IMR-90 (cell line): ENCODE results near the gene FUT8. TPM values are rescaled to one million over a fixed set of nuclear protein-coding genes. Genes with fewer than 3 reads are reported as not detected.

ENCODE experiments used
- ATAC-seq: fragments of 200-7000 bp; cut with Tn5 transposase; 2 replicates; pipeline ENCODE4 v1.9.1; 2020; ENCODE audit warnings: low read depth, mild to moderate bottlenecking, moderate library complexity
- BruUV-seq: library from RNA; stranded (reverse); fragments of 400-500 nt; replicated peaks from 2 replicates; lab custom pipeline; 2021; lab: Mats Ljungman, UMichigan
- CTCF ChIA-PET: fragments of 300-600 bp; formaldehyde crosslinking; extraction: SDS; loops from one replicate; lab custom pipeline; 2021; ENCODE audit warnings: antibody characterized with exemption; lab: Yijun Ruan, JAX
- POLR2A ChIA-PET: fragments of 300-600 bp; sonication (Branson Sonifier 250); formaldehyde crosslinking; loops from one replicate; lab custom pipeline; 2022; ENCODE audit warnings: antibody characterized with exemption; ENCODE audit not compliant: unreplicated experiment; lab: Charles Lee
- DNase-seq: peaks from one replicate; pipeline ENCODE4 v3.0.0; 2013
- H2AFZ ChIP-seq: replicated peaks from 2 replicates; pipeline ENCODE3; 2013; ENCODE audit warnings: low read length, mild to moderate bottlenecking; ENCODE audit not compliant: poor library complexity
- H2AK5ac ChIP-seq: 2 replicates; pipeline ENCODE4 v1.6.1; 2013; ENCODE audit warnings: low read depth, low read length, inconsistent platforms
- H2AK9ac ChIP-seq: replicated peaks from 2 replicates; pipeline ENCODE3; 2013; ENCODE audit warnings: mild to moderate bottlenecking, low read depth, low read length, moderate library complexity; ENCODE audit not compliant: poor library complexity
- H2BK120ac ChIP-seq: 2 replicates; pipeline ENCODE4 v1.6.1; 2013; ENCODE audit warnings: low read depth, low read length, inconsistent platforms
- H2BK15ac ChIP-seq: 3 replicates; pipeline ENCODE4 v1.6.1; 2013; ENCODE audit warnings: low read depth, low read length, inconsistent platforms
- H2BK20ac ChIP-seq: 2 replicates; pipeline ENCODE4 v1.6.1; 2013; ENCODE audit warnings: low read depth, mild to moderate bottlenecking, inconsistent platforms, low read length, moderate library complexity
- H2BK5ac ChIP-seq: 2 replicates; pipeline ENCODE4 v1.6.1; 2013; ENCODE audit warnings: mild to moderate bottlenecking, low read depth, low read length, inconsistent platforms; ENCODE audit not compliant: poor library complexity, severe bottlenecking
- H3K14ac ChIP-seq: replicated peaks from 2 replicates; pipeline ENCODE4 v1.6.1; 2013; ENCODE audit warnings: low read depth, low read length, inconsistent platforms
- H3K18ac ChIP-seq: 2 replicates; pipeline ENCODE4 v1.6.1; 2013; ENCODE audit warnings: low read depth, low read length, control low read depth
- H3K23ac ChIP-seq: 2 replicates; pipeline ENCODE4 v1.6.1; 2013; ENCODE audit warnings: low read depth, low read length, inconsistent platforms
- H3K27ac ChIP-seq: 2 replicates; pipeline ENCODE4 v1.5.1; 2013; ENCODE audit warnings: mild to moderate bottlenecking, control low read depth, low read length; ENCODE audit not compliant: insufficient read depth
- H3K27me3 ChIP-seq: 2 replicates; pipeline ENCODE4 v1.6.1; 2013; ENCODE audit warnings: low read length; ENCODE audit not compliant: control insufficient read depth, insufficient read depth
- H3K36me3 ChIP-seq: 2 replicates; pipeline ENCODE4 v1.6.1; 2013; ENCODE audit warnings: low read length, mixed read lengths; ENCODE audit not compliant: control insufficient read depth, insufficient read depth
- H3K4ac ChIP-seq: 2 replicates; pipeline ENCODE4 v1.6.1; 2013; ENCODE audit warnings: low read depth, low read length, inconsistent platforms
- H3K4me1 ChIP-seq: 2 replicates; pipeline ENCODE4 v1.6.1; 2013; ENCODE audit warnings: low read length, mixed read lengths; ENCODE audit not compliant: control insufficient read depth, insufficient read depth
- H3K4me2 ChIP-seq: 2 replicates; pipeline ENCODE4 v1.6.1; 2013; ENCODE audit warnings: low read depth, mild to moderate bottlenecking, control low read depth, low read length, moderate library complexity
- H3K4me3 ChIP-seq: 2 replicates; pipeline ENCODE4 v1.5.1; 2013; ENCODE audit warnings: low read depth, mild to moderate bottlenecking, control low read depth, low read length, moderate library complexity; ENCODE audit not compliant: insufficient read depth
- H3K56ac ChIP-seq: 2 replicates; pipeline ENCODE4 v1.6.1; 2013; ENCODE audit warnings: low read length, inconsistent platforms; ENCODE audit not compliant: insufficient read depth; ENCODE audit errors: extremely low read depth
- H3K79me1 ChIP-seq, 2 experiments: 2 replicates each; pipeline ENCODE4 v1.6.1; 2013; ENCODE audit warnings: low read length in 2 of 2, inconsistent platforms in 1 of 2, low read depth in 1 of 2
- H3K9ac ChIP-seq: 2 replicates; pipeline ENCODE4 v1.6.1; 2013; ENCODE audit warnings: low read depth, low read length, control low read depth
- H3K9me1 ChIP-seq: 2 replicates; pipeline ENCODE4 v1.6.1; 2013; ENCODE audit warnings: low read length, inconsistent platforms; ENCODE audit not compliant: insufficient read depth
- H3K9me3 ChIP-seq: 2 replicates; pipeline ENCODE4 v1.6.1; 2013; ENCODE audit warnings: low read length; ENCODE audit not compliant: control insufficient read depth, insufficient read depth
- H4K20me1 ChIP-seq: 2 replicates; pipeline ENCODE4 v1.6.1; 2013; ENCODE audit warnings: low read length, inconsistent platforms; ENCODE audit not compliant: insufficient read depth
- H4K5ac ChIP-seq: 2 replicates; pipeline ENCODE4 v1.6.1; 2013; ENCODE audit warnings: mild to moderate bottlenecking, low read depth, low read length, control low read depth
- H4K8ac ChIP-seq, 2 experiments: 2 replicates each; pipeline ENCODE4 v1.6.1; 2013; ENCODE audit warnings: low read depth in 2 of 2, low read length in 2 of 2, control low read depth in 1 of 2, inconsistent platforms in 1 of 2
- H4K91ac ChIP-seq: 2 replicates; pipeline ENCODE4 v1.6.1; 2013; ENCODE audit warnings: low read depth, low read length, inconsistent platforms; ENCODE audit not compliant: insufficient read depth
- RFX5 ChIP-seq: IDR thresholded peaks from 2 replicates; pipeline ENCODE4 v1.8.0; 2012; ENCODE audit warnings: low read depth, mild to moderate bottlenecking, low read length, moderate library complexity
- SMC3 ChIP-seq: fragments of 150-350 bp; IDR thresholded peaks from 2 replicates; pipeline ENCODE4 v1.6.1; 2016; ENCODE audit warnings: low read depth, mild to moderate bottlenecking, antibody characterized with exemption, low read length, moderate library complexity
- dilution Hi-C: fragments of 300-500 bp; cut with HindIII; formaldehyde crosslinking; loops from one replicate; pipeline ENCODE4 v1.14.3; 2018; ENCODE audit warnings: low sequenced_read_pairs; ENCODE audit not compliant: unreplicated experiment
- in situ Hi-C: fragments of 300-500 bp; cut with MboI; formaldehyde crosslinking; loops from 3 replicates; pipeline ENCODE4 v1.14.3; 2019; ENCODE audit warnings: low sequenced_read_pairs, inconsistent platforms, mixed read lengths
- intact Hi-C: fragments of 100-400 bp; cut with micrococcal nuclease; formaldehyde crosslinking; loops from 2 replicates; pipeline ENCODE4 v1.10.0; 2022
- polyA plus RNA-seq, 3 experiments: library from polyadenylated mRNA; depleted of rRNA; stranded (reverse); fragments of >200 nt; gene quantifications; 2 replicates each; pipeline ENCODE4 v1.2.3, GENCODE V29; 2012; ENCODE audit warnings: low replicate concordance in 1 of 3
- total RNA-seq: library from RNA; depleted of rRNA; stranded (reverse); fragments of >200 nt; gene quantifications from 2 replicates; pipeline ENCODE4 v1.2.3, GENCODE V29; 2012

The FUT8 gene
- total and polyA plus RNA-seq, 2 of the 4 experiments (the other 2 are of a cell fraction) = 15.6 to 72.9 TPM

DNA sequence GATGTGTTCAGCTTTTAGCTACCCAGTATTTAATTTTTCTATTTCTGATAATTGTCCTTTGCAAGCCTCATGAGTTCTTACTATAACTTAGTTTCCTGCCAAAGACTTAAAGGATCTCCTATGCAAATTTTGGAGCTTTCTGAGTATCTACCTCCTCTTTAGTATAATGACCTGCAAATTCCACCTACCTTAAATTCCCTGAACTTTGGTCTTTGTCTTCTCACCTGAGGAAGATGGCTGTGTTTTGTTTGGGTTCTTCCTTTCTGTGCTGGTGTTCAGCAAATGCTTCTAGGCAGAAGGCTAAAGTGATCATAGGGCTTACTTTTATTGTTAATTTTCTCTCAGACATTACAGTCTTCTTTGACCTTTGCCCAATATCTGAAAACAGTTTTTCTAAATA, 142.8 kb downstream of the FUT8 start:
- Histone ChIP-seq H3K4ac (no peak overlapping the region), H4K8ac (no peak overlapping the region), H2BK20ac (no peak overlapping the region), H2BK15ac (no peak overlapping the region), H3K9me3 (no peaks in the 10 kb centered on the region), H3K4me1 (no peaks in the 10 kb centered on the region), H4K91ac (no peak overlapping the region), H3K4me2 (no peak overlapping the region), H3K23ac (no peak overlapping the region), H3K14ac (no peak overlapping the region), H3K27ac (no peak overlapping the region), H2AK9ac (no peak overlapping the region), H3K27me3 (no peaks in the 10 kb centered on the region), H4K5ac (no peak overlapping the region), H2BK5ac (no peak overlapping the region), H2AFZ (no peak overlapping the region), H3K56ac (no peak overlapping the region), H2BK120ac (no peak overlapping the region), H2AK5ac (no peak overlapping the region), H3K9me1 (peaks cover 4% of the 10 kb centered on the region; the same call in 1 of the 2 replicates), H3K79me1 (peaks cover 3 to 10% of the 10 kb centered on the region in 2 experiments; a peak in 3 of 4 replicates), H3K9ac (no peak overlapping the region), H4K20me1 (peaks cover 4% of the 10 kb centered on the region; the same call in 1 of the 2 replicates), H3K36me3 (no peaks in the 10 kb centered on the region), H3K18ac (no peak overlapping the region), H3K4me3 (no peak overlapping the region)
- CTCF ChIA-PET = interaction anchor here (1.4 kb wide), 1 partner anchor 9 kb away, joined by 3 read pairs; no protein-coding TSS in a partner anchor
- BruUV-seq = no TSS peak
- in situ Hi-C loops = no loop called here
- dilution Hi-C loops = no loop called here
- intact Hi-C loops = no loop called here
- DNase-seq (no peak), ATAC-seq (no peak)
- POLR2A ChIA-PET = no interaction called here
- TF ChIP-seq SMC3 = no peak
- TF ChIP-seq RFX5 = no peak
